SK-N-SH (cell line): ENCODE results near the gene ENDOD1. TPM values are rescaled to one million over a fixed set of nuclear protein-coding genes. Genes with fewer than 3 reads are reported as not detected.

Source experiments
- CTCF ChIA-PET: fragments of 300-600, 350-600 bp; formaldehyde crosslinking; extraction: SDS; loops from one replicate; lab custom pipeline; 2021; lab: Yijun Ruan, JAX
- POLR2A ChIA-PET: fragments of 350-600 bp; sonication (Branson Sonifier 250); formaldehyde crosslinking; extraction: SDS; loops from one replicate; lab custom pipeline; 2020; ENCODE audit warnings: antibody characterized with exemption, inconsistent platforms; lab: Yijun Ruan, JAX
- DNase-seq: peaks from one replicate; pipeline ENCODE4 v3.0.0; 2012
- H2AFZ ChIP-seq: fragments of 200-600 bp; sonication (generic); 2 replicates; pipeline ENCODE4 v1.8.1; 2016; ENCODE audit warnings: antibody characterized with exemption, mild to moderate bottlenecking, low read depth
- H3F3A ChIP-seq: fragments of 200-600 bp; sonication (generic); replicated peaks from 2 replicates; pipeline ENCODE3; 2016; ENCODE audit warnings: antibody characterized with exemption, mild to moderate bottlenecking; ENCODE audit not compliant: insufficient read depth
- H3K27ac ChIP-seq, 2 experiments: fragments of 200-500 bp in 1 of 2; fragments of 200-600 bp in 1 of 2; sonication (Bioruptor generic) in 1 of 2; sonication (generic), shearing (Covaris generic) in 1 of 2; 2 replicates each; pipeline versions ENCODE4 v1.5.1 to v1.6.1; 2014 to 2016; ENCODE audit warnings: low read depth in 2 of 2, inconsistent platforms in 1 of 2, low read length in 1 of 2, mild to moderate bottlenecking in 1 of 2, mixed read lengths in 1 of 2
- H3K27me3 ChIP-seq: fragments of 200-600 bp; sonication (generic), shearing (Covaris generic); 2 replicates; pipeline ENCODE4 v1.6.1; 2016; ENCODE audit warnings: mixed run types; ENCODE audit not compliant: insufficient read depth
- H3K36me3 ChIP-seq, 2 experiments: fragments of 200-500 bp in 1 of 2; fragments of 200-600 bp in 1 of 2; sonication (Bioruptor generic) in 1 of 2; sonication (generic) in 1 of 2; replicated peaks in 1 of 2; 2 replicates each; pipeline versions ENCODE3 to v1.5.1; 2014 to 2016; ENCODE audit warnings: low read length in 1 of 2, mild to moderate bottlenecking in 1 of 2; ENCODE audit not compliant: insufficient read depth in 2 of 2, control insufficient read depth in 1 of 2
- H3K4me1 ChIP-seq, 2 experiments: fragments of 200-500 bp in 1 of 2; fragments of 200-600 bp in 1 of 2; sonication (Bioruptor generic) in 1 of 2; sonication (generic), shearing (Covaris generic) in 1 of 2; 2 replicates each; pipeline versions ENCODE4 v1.5.1 to v1.6.1; 2014 to 2016; ENCODE audit warnings: low read depth in 1 of 2, low read length in 1 of 2, mixed run types in 1 of 2; ENCODE audit not compliant: insufficient read depth in 2 of 2, control insufficient read depth in 1 of 2
- H3K4me2 ChIP-seq: fragments of 200-600 bp; sonication (generic), shearing (Covaris generic); 2 replicates; pipeline ENCODE4 v1.6.1; 2017; ENCODE audit warnings: mixed run types
- H3K4me3 ChIP-seq, 2 experiments: fragments of 200-500 bp in 1 of 2; fragments of 200-600 bp in 1 of 2; sonication (Bioruptor generic) in 1 of 2; sonication (generic), shearing (Covaris generic) in 1 of 2; 2 replicates each; pipeline versions ENCODE4 v1.5.1 to v1.8.1; 2014 to 2016; ENCODE audit warnings: low read depth in 2 of 2, inconsistent platforms in 1 of 2, low read length in 1 of 2, mild to moderate bottlenecking in 1 of 2, mixed read lengths in 1 of 2, moderate library complexity in 1 of 2
- H3K79me2 ChIP-seq: fragments of 200-600 bp; sonication (generic); 2 replicates; pipeline ENCODE4 v1.8.1; 2017; ENCODE audit warnings: mild to moderate bottlenecking; ENCODE audit not compliant: insufficient read depth
- H3K9ac ChIP-seq: fragments of 200-600 bp; sonication (generic); 2 replicates; pipeline ENCODE4 v1.6.1; 2017; ENCODE audit warnings: mixed run types
- H3K9me2 ChIP-seq: fragments of 200-600 bp; sonication (generic); 2 replicates; pipeline ENCODE4 v1.6.1; 2017; ENCODE audit warnings: mixed run types
- H3K9me3 ChIP-seq: fragments of 200-600 bp; sonication (generic); 2 replicates; pipeline ENCODE4 v1.6.1; 2017; ENCODE audit warnings: mixed run types, mild to moderate bottlenecking, moderate library complexity
- H4K20me1 ChIP-seq: fragments of 200-600 bp; sonication (generic); 2 replicates; pipeline ENCODE4 v1.6.1; 2017; ENCODE audit warnings: mild to moderate bottlenecking, mixed run types; ENCODE audit not compliant: insufficient read depth
- EZH2phosphoT487 ChIP-seq: fragments of 200-600 bp; sonication (generic); IDR thresholded peaks from 2 replicates; pipeline ENCODE4 v1.6.1; 2017; ENCODE audit warnings: low read depth, mixed run types, mild to moderate bottlenecking, antibody characterized with exemption, moderate library complexity, borderline replicate concordance
- FOSL2 ChIP-seq: IDR thresholded peaks from 2 replicates; pipeline ENCODE4 v1.4.0; 2012; ENCODE audit warnings: low read depth, mild to moderate bottlenecking, moderate library complexity, borderline replicate concordance
- GATA2 ChIP-seq: sonication (generic); formaldehyde crosslinking; IDR thresholded peaks from 2 replicates; pipeline ENCODE4 v1.5.0; 2020; ENCODE audit warnings: mild to moderate bottlenecking, missing genetic modification reagents
- JUND ChIP-seq: IDR thresholded peaks from 2 replicates; pipeline ENCODE4 v1.4.0; 2012
- MAX ChIP-seq: IDR thresholded peaks from 2 replicates; pipeline ENCODE4 v1.4.0; 2012; ENCODE audit warnings: low read depth
- MEF2A ChIP-seq: IDR thresholded peaks from 2 replicates; pipeline ENCODE4 v1.4.0; 2012; ENCODE audit warnings: low read depth, borderline replicate concordance
- POLR2AphosphoS5 ChIP-seq: IDR thresholded peaks from 2 replicates; pipeline ENCODE4 v1.6.1; 2012; ENCODE audit warnings: low read depth, low read length
- RCOR1 ChIP-seq: fragments of 150-350 bp; IDR thresholded peaks from 2 replicates; pipeline ENCODE4 v1.6.1; 2017; ENCODE audit warnings: antibody characterized with exemption, low read length
- REST ChIP-seq: IDR thresholded peaks from 2 replicates; pipeline ENCODE4 v1.6.1; 2012; ENCODE audit warnings: mild to moderate bottlenecking, low read depth, low read length, moderate library complexity
- RFX5 ChIP-seq: IDR thresholded peaks from 2 replicates; pipeline ENCODE4 v1.6.1; 2012; ENCODE audit warnings: mild to moderate bottlenecking, improper control_type of control experiment, low read length
- SIN3A ChIP-seq: IDR thresholded peaks from 2 replicates; pipeline ENCODE4 v1.6.1; 2012; ENCODE audit warnings: low read depth, mild to moderate bottlenecking, low read length, moderate library complexity, borderline replicate concordance
- SMC3 ChIP-seq: IDR thresholded peaks from 2 replicates; pipeline ENCODE4 v1.6.1; 2012; ENCODE audit warnings: low read depth, low read length, improper control_type of control experiment
- TAF1 ChIP-seq: IDR thresholded peaks from 2 replicates; pipeline ENCODE4 v1.6.1; 2012; ENCODE audit warnings: low read depth, mild to moderate bottlenecking, low read length, moderate library complexity, borderline replicate concordance
- TCF12 ChIP-seq: IDR thresholded peaks from 2 replicates; pipeline ENCODE4 v1.4.0; 2012
- YY1 ChIP-seq: IDR thresholded peaks from 2 replicates; pipeline ENCODE4 v1.4.0; 2012; ENCODE audit warnings: low read depth, mild to moderate bottlenecking
- polyA plus RNA-seq, 3 experiments: library from polyadenylated mRNA; depleted of rRNA; stranded (reverse); fragments of >200 nt; gene quantifications; 2 replicates each; pipeline ENCODE4 v1.2.3, GENCODE V29; 2012

ENDOD1 gene
- polyA plus RNA-seq, 1 of the 3 experiments (the other 2 are of a cell fraction) = 15.0 TPM

- TF ChIP-seq REST (0 out of 2 replicates have a peak, but pooled peaks have one; percentile 35), SIN3A (peak; percentile 91), MAX (peak; percentile 85), EZH2phosphoT487 (no peak), TAF1 (no peak), SMC3 (no peak), YY1 (no peak; the same call in 1 of the 2 replicates), GATA2 (CRISPR knock-in tag) (peak; percentile 83), JUND (peak; percentile 99), POLR2AphosphoS5 (peak; percentile 95), RCOR1 (peak; percentile 87)
Measured at GRCh38 chr11:95147364-95147905, 57.8 kb downstream of the ENDOD1 start (continued).

- DNase-seq = no peak
- H3K79me2 ChIP-seq = no peaks in the 10 kb centered on the region
- H3K9me3 ChIP-seq = no peaks in the 10 kb centered on the region
- H2AFZ ChIP-seq = no peak overlapping the region
- H3K9me2 ChIP-seq = no peaks in the 10 kb centered on the region
- no peaks in the 10 kb centered on the region for H3K27me3 ChIP-seq
- POLR2A ChIA-PET = interaction anchor here (0.7 to 1.9 kb wide), 3 partner anchors 58 to 81 kb away, joined by 3 to 8 read pairs (median 3); partner anchors contain the start of gene ENDOD1
- peaks cover 27 to 34% of the 10 kb centered on the region in 2 experiments for H3K4me1 ChIP-seq
- H3F3A ChIP-seq = peaks cover 25% of the 10 kb centered on the region
- CTCF ChIA-PET = interaction anchor here (0.9 to 5.1 kb wide), 9 partner anchors 47 to 624 kb away, joined by 3 to 29 read pairs (median 4); partner anchors contain the start of genes ENDOD1 and SRSF8
- no peak for TF ChIP-seq SMC3
- TF ChIP-seq RFX5 = no peak
- peak; percentile 31; the same call in 1 of the 2 replicates for TF ChIP-seq TCF12
- no peak for TF ChIP-seq MAX
- 0 out of 2 replicates have a peak, but pooled peaks have one; percentile 28 for TF ChIP-seq MEF2A
- no peak for TF ChIP-seq RCOR1
- TF ChIP-seq YY1 = no peak
- TF ChIP-seq FOSL2 = no peak
- peak overlapping the region; percentile 70 to 95 for H3K27ac ChIP-seq
- H3K9ac ChIP-seq = no peak overlapping the region
- H3K4me3 ChIP-seq = no peak overlapping the region
- no peaks in the 10 kb centered on the region for H4K20me1 ChIP-seq
- H3K4me2 ChIP-seq = peak overlapping the region; percentile 65
- H3K36me3 ChIP-seq = no peaks in the 10 kb centered on the region
Measured at GRCh38 chr11:95148406-95148805, 58.8 kb downstream of the ENDOD1 start.
